Measurements from ENCODE around the gene KIAA1614.

DNA sequence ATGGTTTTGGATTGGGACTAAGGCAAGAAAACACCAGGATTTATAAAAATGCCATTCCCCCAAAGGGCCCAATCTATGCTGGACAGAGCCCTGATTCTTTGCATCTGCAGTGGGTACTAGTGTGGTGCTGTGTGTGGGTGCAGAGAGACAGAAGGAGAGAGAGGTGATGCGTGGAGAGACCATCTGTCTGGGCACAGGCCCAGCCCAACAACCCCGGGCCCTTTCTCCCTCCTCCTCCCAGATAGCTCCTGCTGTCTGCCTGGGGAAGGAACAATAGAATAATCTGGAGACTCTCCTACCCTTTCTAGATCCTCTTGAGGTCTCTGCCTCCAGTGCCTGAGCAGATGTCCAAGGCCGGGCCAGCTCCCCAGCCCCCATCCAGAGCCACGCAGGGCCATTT, 15.1 kb downstream of the KIAA1614 start:
- TF ChIP-seq, protein P1, sequence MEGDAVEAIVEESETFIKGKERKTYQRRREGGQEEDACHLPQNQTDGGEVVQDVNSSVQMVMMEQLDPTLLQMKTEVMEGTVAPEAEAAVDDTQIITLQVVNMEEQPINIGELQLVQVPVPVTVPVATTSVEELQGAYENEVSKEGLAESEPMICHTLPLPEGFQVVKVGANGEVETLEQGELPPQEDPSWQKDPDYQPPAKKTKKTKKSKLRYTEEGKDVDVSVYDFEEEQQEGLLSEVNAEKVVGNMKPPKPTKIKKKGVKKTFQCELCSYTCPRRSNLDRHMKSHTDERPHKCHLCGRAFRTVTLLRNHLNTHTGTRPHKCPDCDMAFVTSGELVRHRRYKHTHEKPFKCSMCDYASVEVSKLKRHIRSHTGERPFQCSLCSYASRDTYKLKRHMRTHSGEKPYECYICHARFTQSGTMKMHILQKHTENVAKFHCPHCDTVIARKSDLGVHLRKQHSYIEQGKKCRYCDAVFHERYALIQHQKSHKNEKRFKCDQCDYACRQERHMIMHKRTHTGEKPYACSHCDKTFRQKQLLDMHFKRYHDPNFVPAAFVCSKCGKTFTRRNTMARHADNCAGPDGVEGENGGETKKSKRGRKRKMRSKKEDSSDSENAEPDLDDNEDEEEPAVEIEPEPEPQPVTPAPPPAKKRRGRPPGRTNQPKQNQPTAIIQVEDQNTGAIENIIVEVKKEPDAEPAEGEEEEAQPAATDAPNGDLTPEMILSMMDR (IDR thresholded peaks at IDR 0.05) = no peak
- no peak for TF ChIP-seq SP1 (CRISPR knock-in tag; conservative IDR thresholded peaks at IDR 0.05)
- TF ChIP-seq CBFB (CRISPR knock-in tag; IDR thresholded peaks at IDR 0.05; ENCODE audit: low read depth) = no peak
- TF ChIP-seq JUN (CRISPR knock-in tag; IDR thresholded peaks at IDR 0.05) = no peak
- TF ChIP-seq, protein P2, sequence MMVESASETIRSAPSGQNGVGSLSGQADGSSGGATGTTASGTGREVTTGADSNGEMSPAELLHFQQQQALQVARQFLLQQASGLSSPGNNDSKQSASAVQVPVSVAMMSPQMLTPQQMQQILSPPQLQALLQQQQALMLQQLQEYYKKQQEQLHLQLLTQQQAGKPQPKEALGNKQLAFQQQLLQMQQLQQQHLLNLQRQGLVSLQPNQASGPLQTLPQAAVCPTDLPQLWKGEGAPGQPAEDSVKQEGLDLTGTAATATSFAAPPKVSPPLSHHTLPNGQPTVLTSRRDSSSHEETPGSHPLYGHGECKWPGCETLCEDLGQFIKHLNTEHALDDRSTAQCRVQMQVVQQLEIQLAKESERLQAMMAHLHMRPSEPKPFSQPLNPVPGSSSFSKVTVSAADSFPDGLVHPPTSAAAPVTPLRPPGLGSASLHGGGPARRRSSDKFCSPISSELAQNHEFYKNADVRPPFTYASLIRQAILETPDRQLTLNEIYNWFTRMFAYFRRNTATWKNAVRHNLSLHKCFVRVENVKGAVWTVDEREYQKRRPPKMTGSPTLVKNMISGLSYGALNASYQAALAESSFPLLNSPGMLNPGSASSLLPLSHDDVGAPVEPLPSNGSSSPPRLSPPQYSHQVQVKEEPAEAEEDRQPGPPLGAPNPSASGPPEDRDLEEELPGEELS (CRISPR knock-in tag; IDR thresholded peaks at IDR 0.05) = no peak
- TF ChIP-seq IRF2 (CRISPR knock-in tag; IDR thresholded peaks at IDR 0.05; ENCODE audit: borderline replicate concordance, low read depth) = no peak
- no peak for TF ChIP-seq TP53 (CRISPR knock-in tag; IDR thresholded peaks at IDR 0.05)
- no peak for TF ChIP-seq RELA (CRISPR knock-in tag; IDR thresholded peaks at IDR 0.05; ENCODE audit: borderline replicate concordance)
- no peak for TF ChIP-seq ATF2 (CRISPR knock-in tag; IDR thresholded peaks at IDR 0.05; ENCODE audit: borderline replicate concordance, low read depth)
- TF ChIP-seq, protein P3, sequence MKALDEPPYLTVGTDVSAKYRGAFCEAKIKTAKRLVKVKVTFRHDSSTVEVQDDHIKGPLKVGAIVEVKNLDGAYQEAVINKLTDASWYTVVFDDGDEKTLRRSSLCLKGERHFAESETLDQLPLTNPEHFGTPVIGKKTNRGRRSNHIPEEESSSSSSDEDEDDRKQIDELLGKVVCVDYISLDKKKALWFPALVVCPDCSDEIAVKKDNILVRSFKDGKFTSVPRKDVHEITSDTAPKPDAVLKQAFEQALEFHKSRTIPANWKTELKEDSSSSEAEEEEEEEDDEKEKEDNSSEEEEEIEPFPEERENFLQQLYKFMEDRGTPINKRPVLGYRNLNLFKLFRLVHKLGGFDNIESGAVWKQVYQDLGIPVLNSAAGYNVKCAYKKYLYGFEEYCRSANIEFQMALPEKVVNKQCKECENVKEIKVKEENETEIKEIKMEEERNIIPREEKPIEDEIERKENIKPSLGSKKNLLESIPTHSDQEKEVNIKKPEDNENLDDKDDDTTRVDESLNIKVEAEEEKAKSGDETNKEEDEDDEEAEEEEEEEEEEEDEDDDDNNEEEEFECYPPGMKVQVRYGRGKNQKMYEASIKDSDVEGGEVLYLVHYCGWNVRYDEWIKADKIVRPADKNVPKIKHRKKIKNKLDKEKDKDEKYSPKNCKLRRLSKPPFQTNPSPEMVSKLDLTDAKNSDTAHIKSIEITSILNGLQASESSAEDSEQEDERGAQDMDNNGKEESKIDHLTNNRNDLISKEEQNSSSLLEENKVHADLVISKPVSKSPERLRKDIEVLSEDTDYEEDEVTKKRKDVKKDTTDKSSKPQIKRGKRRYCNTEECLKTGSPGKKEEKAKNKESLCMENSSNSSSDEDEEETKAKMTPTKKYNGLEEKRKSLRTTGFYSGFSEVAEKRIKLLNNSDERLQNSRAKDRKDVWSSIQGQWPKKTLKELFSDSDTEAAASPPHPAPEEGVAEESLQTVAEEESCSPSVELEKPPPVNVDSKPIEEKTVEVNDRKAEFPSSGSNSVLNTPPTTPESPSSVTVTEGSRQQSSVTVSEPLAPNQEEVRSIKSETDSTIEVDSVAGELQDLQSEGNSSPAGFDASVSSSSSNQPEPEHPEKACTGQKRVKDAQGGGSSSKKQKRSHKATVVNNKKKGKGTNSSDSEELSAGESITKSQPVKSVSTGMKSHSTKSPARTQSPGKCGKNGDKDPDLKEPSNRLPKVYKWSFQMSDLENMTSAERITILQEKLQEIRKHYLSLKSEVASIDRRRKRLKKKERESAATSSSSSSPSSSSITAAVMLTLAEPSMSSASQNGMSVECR (CRISPR knock-in tag; IDR thresholded peaks at IDR 0.05; ENCODE audit: borderline replicate concordance) = no peak
- TF ChIP-seq PREB (CRISPR knock-in tag; IDR thresholded peaks at IDR 0.05; ENCODE audit: borderline replicate concordance) = no peak
- TF ChIP-seq FOXJ3 (CRISPR knock-in tag; IDR thresholded peaks at IDR 0.05; ENCODE audit: borderline replicate concordance) = no peak
